ENCODE measurements around the gene FOSL1.

DNA sequence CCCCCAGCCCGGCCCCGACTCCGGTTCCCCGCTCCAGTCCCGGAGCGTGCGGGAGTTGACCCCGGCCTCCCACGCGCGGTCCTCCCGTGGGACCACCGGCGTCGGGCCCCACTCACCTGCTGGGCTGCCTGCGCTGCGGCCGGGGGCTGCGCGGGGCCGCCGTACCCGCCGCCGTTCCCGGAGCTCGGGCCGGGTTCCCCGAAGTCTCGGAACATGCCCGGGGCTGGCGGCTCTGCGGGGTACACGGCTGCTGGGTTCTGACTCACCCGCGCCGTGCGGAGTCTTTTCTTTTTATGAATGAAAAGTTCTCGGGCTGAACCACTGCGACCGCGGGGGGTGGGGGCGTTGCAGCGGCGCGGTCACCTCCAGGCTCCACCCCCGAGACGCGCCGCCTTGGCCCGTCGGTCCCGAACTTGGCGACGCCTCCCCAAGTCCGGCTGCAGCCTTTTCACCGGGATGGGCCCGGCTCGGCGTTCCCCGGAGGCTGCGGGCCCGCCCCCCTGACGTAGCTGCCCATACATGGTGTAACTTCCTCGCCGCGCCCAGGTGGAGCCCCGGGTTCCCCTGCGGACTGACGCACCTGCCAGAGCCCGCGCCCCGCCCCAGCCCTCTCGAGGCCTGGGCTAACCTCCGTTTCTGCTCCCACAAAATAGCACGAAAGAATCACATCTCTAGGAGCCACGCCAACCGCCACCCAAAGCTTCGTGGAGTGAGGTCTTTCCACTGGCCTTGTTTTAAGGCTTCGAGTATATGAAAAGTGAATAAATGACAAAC, at the start of gene FOSL1:
- peak; percentile 62 to 86 (median 74) for TF ChIP-seq POLR2AphosphoS5 (IDR thresholded peaks at IDR 0.05)
- TF ChIP-seq, protein P1, sequence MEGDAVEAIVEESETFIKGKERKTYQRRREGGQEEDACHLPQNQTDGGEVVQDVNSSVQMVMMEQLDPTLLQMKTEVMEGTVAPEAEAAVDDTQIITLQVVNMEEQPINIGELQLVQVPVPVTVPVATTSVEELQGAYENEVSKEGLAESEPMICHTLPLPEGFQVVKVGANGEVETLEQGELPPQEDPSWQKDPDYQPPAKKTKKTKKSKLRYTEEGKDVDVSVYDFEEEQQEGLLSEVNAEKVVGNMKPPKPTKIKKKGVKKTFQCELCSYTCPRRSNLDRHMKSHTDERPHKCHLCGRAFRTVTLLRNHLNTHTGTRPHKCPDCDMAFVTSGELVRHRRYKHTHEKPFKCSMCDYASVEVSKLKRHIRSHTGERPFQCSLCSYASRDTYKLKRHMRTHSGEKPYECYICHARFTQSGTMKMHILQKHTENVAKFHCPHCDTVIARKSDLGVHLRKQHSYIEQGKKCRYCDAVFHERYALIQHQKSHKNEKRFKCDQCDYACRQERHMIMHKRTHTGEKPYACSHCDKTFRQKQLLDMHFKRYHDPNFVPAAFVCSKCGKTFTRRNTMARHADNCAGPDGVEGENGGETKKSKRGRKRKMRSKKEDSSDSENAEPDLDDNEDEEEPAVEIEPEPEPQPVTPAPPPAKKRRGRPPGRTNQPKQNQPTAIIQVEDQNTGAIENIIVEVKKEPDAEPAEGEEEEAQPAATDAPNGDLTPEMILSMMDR (IDR thresholded peaks at IDR 0.05 in 8 of 11, conservative IDR thresholded peaks at IDR 0.05 in 3 of 11): no peak

Data from spleen (tissue), 7 donors.